Activated CD8-positive, alpha-beta T cell treated with anti-CD3 and anti-CD28 coated beads, Interleukin-2, amount 10 ng/mL, durations not matched to agents 7 days and 5 days (primary cell): Measurements from ENCODE around the gene HSDL1. TPM values are rescaled to one million over a fixed set of nuclear protein-coding genes. Genes with fewer than 3 reads are reported as not detected.

ENCODE experiments used
- ATAC-seq: fragments of 150-1000 bp; cut with Tn5 transposase; one replicate; pipeline ENCODE4 v1.10.0; 2021; ENCODE audit warnings: moderate library complexity
- CTCF ChIA-PET: fragments of 350-600 bp; sonication (Branson Sonifier 250); formaldehyde crosslinking; loops from one replicate; lab custom pipeline; 2021; ENCODE audit warnings: antibody characterized with exemption; lab: Charles Lee
- POLR2A ChIA-PET: fragments of 350-600 bp; sonication (Branson Sonifier 250); formaldehyde crosslinking; loops from one replicate; lab custom pipeline; 2021; ENCODE audit warnings: antibody characterized with exemption; lab: Charles Lee
- DNase-seq: peaks from one replicate; pipeline ENCODE4 v3.0.0-alpha.2; 2020
- H3K27ac Mint-ChIP-seq: one replicate; pipeline ENCODE4 v1.8.0; 2021; ENCODE audit warnings: mild to moderate bottlenecking, mixed read lengths
- H3K27me3 Mint-ChIP-seq: one replicate; pipeline ENCODE4 v1.8.0; 2021; ENCODE audit warnings: low read depth, mixed read lengths
- H3K36me3 Mint-ChIP-seq: one replicate; pipeline ENCODE4 v1.8.0; 2021; ENCODE audit warnings: low read depth, mixed read lengths
- H3K4me1 Mint-ChIP-seq: one replicate; pipeline ENCODE4 v1.8.0; 2021; ENCODE audit warnings: low read depth, mixed read lengths
- H3K4me3 Mint-ChIP-seq: one replicate; pipeline ENCODE4 v1.8.0; 2021; ENCODE audit warnings: mild to moderate bottlenecking, mixed read lengths
- H3K9me3 Mint-ChIP-seq: one replicate; pipeline ENCODE4 v1.8.0; 2022; ENCODE audit warnings: mixed read lengths; ENCODE audit not compliant: insufficient read depth
- total RNA-seq, 2 experiments: library from RNA; stranded (reverse); gene quantifications; one replicate each; pipeline ENCODE4 v1.2.3, GENCODE V29; 2021

Gene HSDL1
- total RNA-seq, 2 experiments from 2014 or later, result 10.4 to 12.3 TPM

- ChIA-PET CTCF (interaction anchor here (0.9 to 3.0 kb wide), 5 partner anchors 17 to 104 kb away, joined by 4 to 15 read pairs (median 9); partner anchors contain the start of gene TAF1C), POLR2A (no interaction called here)
- Mint-ChIP-seq H3K9me3 (no peaks in the 10 kb centered on the region), H3K4me3 (no peak overlapping the region), H3K27me3 (peaks cover 15% of the 10 kb centered on the region), H3K36me3 (no peaks in the 10 kb centered on the region), H3K27ac (no peak overlapping the region), H3K4me1 (no peaks in the 10 kb centered on the region)
- DNase-seq (no peak), ATAC-seq (no peak)
Measured at GRCh38 chr16:84169765-84170310, 24.9 kb upstream of the HSDL1 start.

- POLR2A ChIA-PET, result interaction anchor here (0.5 kb wide), 1 partner anchor 12 kb away, joined by 3 read pairs; no protein-coding TSS in a partner anchor
- DNase-seq (no peak), ATAC-seq (no peak)
- Mint-ChIP-seq H3K27ac (no peak overlapping the region), H3K36me3 (no peaks in the 10 kb centered on the region), H3K9me3 (no peaks in the 10 kb centered on the region), H3K4me1 (no peaks in the 10 kb centered on the region), H3K4me3 (no peak overlapping the region), H3K27me3 (peaks cover 22% of the 10 kb centered on the region)
- CTCF ChIA-PET, result interaction anchor here (1.0 to 2.2 kb wide), 4 partner anchors 9 to 101 kb away, joined by 3 to 8 read pairs (median 6); no protein-coding TSS in a partner anchor
Measured at GRCh38 chr16:84166796-84167695, 22.1 kb upstream of the HSDL1 start.

- CTCF ChIA-PET, result no interaction called here
- H3K4me3 Mint-ChIP-seq, result no peak overlapping the region
- no peak for ATAC-seq
Measured at GRCh38 chr16:84165746-84166145, 20.8 kb upstream of the HSDL1 start.

GRCh38 chr16:84161801-84162200 lies 16.8 kb upstream of the HSDL1 start:
- Mint-ChIP-seq H3K4me3 (no peak overlapping the region), H3K4me1 (no peaks in the 10 kb centered on the region), H3K27ac (no peak overlapping the region), H3K9me3 (no peaks in the 10 kb centered on the region), H3K27me3 (peaks cover 46% of the 10 kb centered on the region), H3K36me3 (no peaks in the 10 kb centered on the region)
- ChIA-PET POLR2A (no interaction called here), CTCF (no interaction called here)
- ATAC-seq (no peak), DNase-seq (no peak)

More at GRCh38 chr16:84165746-84166145, 20.8 kb upstream of the HSDL1 start:
- no peak for DNase-seq
- H3K9me3 Mint-ChIP-seq, result no peaks in the 10 kb centered on the region
- H3K27me3 Mint-ChIP-seq, result peaks cover 27% of the 10 kb centered on the region
- H3K27ac Mint-ChIP-seq, result no peak overlapping the region
- H3K36me3 Mint-ChIP-seq, result no peaks in the 10 kb centered on the region
- no peaks in the 10 kb centered on the region for H3K4me1 Mint-ChIP-seq
- POLR2A ChIA-PET, result no interaction called here

GRCh38 chr16:84161037-84161436 lies 16.1 kb upstream of the HSDL1 start:
- Mint-ChIP-seq H3K36me3 (no peaks in the 10 kb centered on the region), H3K4me1 (no peaks in the 10 kb centered on the region), H3K4me3 (no peak overlapping the region), H3K27me3 (peaks cover 47% of the 10 kb centered on the region), H3K27ac (no peak overlapping the region), H3K9me3 (no peaks in the 10 kb centered on the region)
- CTCF ChIA-PET, result no interaction called here
- ATAC-seq, result no peak
- DNase-seq, result no peak
- POLR2A ChIA-PET, result no interaction called here

GRCh38 chr16:84159800-84160199 lies 14.8 kb upstream of the HSDL1 start:
- no peak overlapping the region for H3K4me3 Mint-ChIP-seq
- H3K9me3 Mint-ChIP-seq, result no peaks in the 10 kb centered on the region
- DNase-seq, result no peak
- no peak overlapping the region for H3K27ac Mint-ChIP-seq
- no peaks in the 10 kb centered on the region for H3K36me3 Mint-ChIP-seq
- ATAC-seq, result no peak
- ChIA-PET POLR2A (interaction anchor here (0.5 kb wide), 1 partner anchor 389 kb away, joined by 3 read pairs; no protein-coding TSS in a partner anchor), CTCF (interaction anchor here (1.3 kb wide), 1 partner anchor 17 kb away, joined by 3 read pairs; no protein-coding TSS in a partner anchor)
- H3K27me3 Mint-ChIP-seq, result peaks cover 48% of the 10 kb centered on the region
- H3K4me1 Mint-ChIP-seq, result no peaks in the 10 kb centered on the region

GRCh38 chr16:84159007-84159406 lies 14.0 kb upstream of the HSDL1 start:
- no peak overlapping the region for H3K27ac Mint-ChIP-seq
- H3K4me3 Mint-ChIP-seq, result no peak overlapping the region
- H3K36me3 Mint-ChIP-seq, result no peaks in the 10 kb centered on the region
- ATAC-seq, result no peak
- ChIA-PET POLR2A (no interaction called here), CTCF (no interaction called here)
- no peaks in the 10 kb centered on the region for H3K4me1 Mint-ChIP-seq
- no peaks in the 10 kb centered on the region for H3K9me3 Mint-ChIP-seq
- H3K27me3 Mint-ChIP-seq, result peaks cover 44% of the 10 kb centered on the region
- DNase-seq, result no peak

GRCh38 chr16:84156342-84156784 lies 11.4 kb upstream of the HSDL1 start:
- no peak for ATAC-seq
- Mint-ChIP-seq H3K27me3 (peaks cover 37% of the 10 kb centered on the region), H3K4me1 (no peaks in the 10 kb centered on the region), H3K4me3 (no peak overlapping the region), H3K36me3 (no peaks in the 10 kb centered on the region), H3K9me3 (no peaks in the 10 kb centered on the region), H3K27ac (no peak overlapping the region)
- CTCF ChIA-PET, result interaction anchor here (1.6 kb wide), 2 partner anchors 31 to 68 kb away, joined by 6 to 10 read pairs; partner anchors contain the start of gene TAF1C
- DNase-seq, result no peak
- POLR2A ChIA-PET, result no interaction called here

- Mint-ChIP-seq H3K27me3 (peaks cover 40% of the 10 kb centered on the region), H3K4me3 (no peak overlapping the region), H3K36me3 (no peaks in the 10 kb centered on the region), H3K9me3 (no peaks in the 10 kb centered on the region), H3K27ac (no peak overlapping the region), H3K4me1 (no peaks in the 10 kb centered on the region)
- ChIA-PET CTCF (interaction anchor here (1.3 to 1.6 kb wide), 3 partner anchors 19 to 67 kb away, joined by 4 to 10 read pairs (median 6); partner anchors contain the start of gene TAF1C), POLR2A (interaction anchor here (0.6 kb wide), 1 partner anchor 11 kb away, joined by 3 read pairs; no protein-coding TSS in a partner anchor)
- DNase-seq, result no peak
- ATAC-seq, result no peak
Measured at GRCh38 chr16:84155771-84156170, 10.8 kb upstream of the HSDL1 start.

GRCh38 chr16:84155226-84155625 lies 10.2 kb upstream of the HSDL1 start:
- no peak for ATAC-seq
- no peak overlapping the region for H3K27ac Mint-ChIP-seq
- no peaks in the 10 kb centered on the region for H3K36me3 Mint-ChIP-seq
- H3K4me1 Mint-ChIP-seq, result no peaks in the 10 kb centered on the region
- ChIA-PET CTCF (interaction anchor here (1.3 to 1.6 kb wide), 3 partner anchors 20 to 67 kb away, joined by 4 to 10 read pairs (median 6); partner anchors contain the start of gene TAF1C), POLR2A (interaction anchor here (0.6 kb wide), 1 partner anchor 12 kb away, joined by 3 read pairs; no protein-coding TSS in a partner anchor)
- H3K27me3 Mint-ChIP-seq, result peaks cover 40% of the 10 kb centered on the region
- DNase-seq, result no peak
- H3K9me3 Mint-ChIP-seq, result no peaks in the 10 kb centered on the region
- H3K4me3 Mint-ChIP-seq, result no peak overlapping the region

- no peak for DNase-seq
- Mint-ChIP-seq H3K9me3 (no peaks in the 10 kb centered on the region), H3K4me3 (no peak overlapping the region), H3K4me1 (no peaks in the 10 kb centered on the region), H3K27ac (no peak overlapping the region), H3K36me3 (no peaks in the 10 kb centered on the region), H3K27me3 (peaks cover 35% of the 10 kb centered on the region)
- ChIA-PET CTCF (no interaction called here), POLR2A (no interaction called here)
- no peak for ATAC-seq
Measured at GRCh38 chr16:84153660-84154214, 8.8 kb upstream of the HSDL1 start.
